Measurements from ENCODE around the gene CCDC177. TPM values are rescaled to one million over a fixed set of nuclear protein-coding genes. Genes with fewer than 3 reads are reported as not detected.

CCDC177 gene
- polyA plus RNA-seq, 1 experiment = not detected

DNA sequence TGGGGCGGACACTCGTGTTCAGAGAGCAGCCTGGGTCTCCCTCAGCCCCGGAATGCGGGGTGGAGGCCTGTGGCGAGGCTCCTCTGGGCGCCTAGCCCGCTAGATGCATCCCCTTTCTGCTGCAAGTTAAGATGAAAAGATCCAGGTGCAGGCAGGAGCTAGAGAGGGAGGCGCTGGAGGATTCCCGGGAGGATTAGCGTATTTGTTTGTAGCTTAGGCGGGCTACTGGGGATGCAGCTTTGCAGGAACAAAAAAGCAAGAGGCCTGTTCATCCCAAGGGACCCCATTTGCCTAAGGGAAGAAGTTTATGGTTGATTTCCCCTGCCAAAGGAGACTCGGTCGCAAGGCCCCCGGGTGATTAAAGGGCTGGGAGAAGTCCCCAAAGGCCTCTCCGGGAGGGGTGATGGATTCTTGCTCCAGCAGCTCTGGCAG, 824 bp downstream of the CCDC177 start:
- CTCF ChIA-PET = interaction anchor here (1.3 to 3.7 kb wide), 7 partner anchors 11 to 331 kb away, joined by 3 to 22 read pairs (median 8); no protein-coding TSS in a partner anchor
- no peak for DNase-seq (ENCODE audit: low read depth, low spot score)
- Histone ChIP-seq H3K27ac (ENCODE audit: low read depth, low read length) (no peak overlapping the region), H3K27me3 (ENCODE audit: control insufficient read depth, insufficient read depth, low read length) (peaks cover 73% of the 10 kb centered on the region), H3K9me3 (ENCODE audit: control insufficient read depth, insufficient read depth, low read length) (peaks cover 4% of the 10 kb centered on the region), H3K4me3 (ENCODE audit: low read depth, low read length) (no peak overlapping the region)
- no peak for TF ChIP-seq CTCF (IDR thresholded peaks at IDR 0.05; ENCODE audit: low read depth, low read length)
- POLR2A ChIA-PET = interaction anchor here (0.6 kb wide), 1 partner anchor 64 kb away, joined by 3 read pairs; no protein-coding TSS in a partner anchor

- Histone ChIP-seq H3K9me3 (ENCODE audit: control insufficient read depth, insufficient read depth, low read length) (peaks cover 4% of the 10 kb centered on the region), H3K27ac (ENCODE audit: low read depth, low read length) (no peak overlapping the region), H3K4me3 (ENCODE audit: low read depth, low read length) (no peak overlapping the region), H3K27me3 (ENCODE audit: control insufficient read depth, insufficient read depth, low read length) (peaks cover 77% of the 10 kb centered on the region)
- no peak for DNase-seq (ENCODE audit: low read depth, low spot score)
- POLR2A ChIA-PET = no interaction called here
- no peak for TF ChIP-seq CTCF (IDR thresholded peaks at IDR 0.05; ENCODE audit: low read depth, low read length)
- CTCF ChIA-PET = interaction anchor here (1.3 to 3.7 kb wide), 6 partner anchors 12 to 331 kb away, joined by 3 to 22 read pairs (median 12); no protein-coding TSS in a partner anchor
Observed at GRCh38 chr14:69573205-69573830, 1.4 kb downstream of the CCDC177 start.

GRCh38 chr14:69572841-69573135, 1.9 kb downstream of the CCDC177 start:
- DNase-seq (ENCODE audit: low read depth, low spot score) = no peak
- Histone ChIP-seq H3K27ac (ENCODE audit: low read depth, low read length) (no peak overlapping the region), H3K9me3 (ENCODE audit: control insufficient read depth, insufficient read depth, low read length) (peaks cover 4% of the 10 kb centered on the region), H3K27me3 (ENCODE audit: control insufficient read depth, insufficient read depth, low read length) (peaks cover 79% of the 10 kb centered on the region), H3K4me3 (ENCODE audit: low read depth, low read length) (no peak overlapping the region)
- TF ChIP-seq CTCF (IDR thresholded peaks at IDR 0.05; ENCODE audit: low read depth, low read length) = no peak
- ChIA-PET CTCF (interaction anchor here (1.2 to 2.9 kb wide), 3 partner anchors 12 to 155 kb away, joined by 4 to 17 read pairs (median 5); no protein-coding TSS in a partner anchor), POLR2A (no interaction called here)

DNA sequence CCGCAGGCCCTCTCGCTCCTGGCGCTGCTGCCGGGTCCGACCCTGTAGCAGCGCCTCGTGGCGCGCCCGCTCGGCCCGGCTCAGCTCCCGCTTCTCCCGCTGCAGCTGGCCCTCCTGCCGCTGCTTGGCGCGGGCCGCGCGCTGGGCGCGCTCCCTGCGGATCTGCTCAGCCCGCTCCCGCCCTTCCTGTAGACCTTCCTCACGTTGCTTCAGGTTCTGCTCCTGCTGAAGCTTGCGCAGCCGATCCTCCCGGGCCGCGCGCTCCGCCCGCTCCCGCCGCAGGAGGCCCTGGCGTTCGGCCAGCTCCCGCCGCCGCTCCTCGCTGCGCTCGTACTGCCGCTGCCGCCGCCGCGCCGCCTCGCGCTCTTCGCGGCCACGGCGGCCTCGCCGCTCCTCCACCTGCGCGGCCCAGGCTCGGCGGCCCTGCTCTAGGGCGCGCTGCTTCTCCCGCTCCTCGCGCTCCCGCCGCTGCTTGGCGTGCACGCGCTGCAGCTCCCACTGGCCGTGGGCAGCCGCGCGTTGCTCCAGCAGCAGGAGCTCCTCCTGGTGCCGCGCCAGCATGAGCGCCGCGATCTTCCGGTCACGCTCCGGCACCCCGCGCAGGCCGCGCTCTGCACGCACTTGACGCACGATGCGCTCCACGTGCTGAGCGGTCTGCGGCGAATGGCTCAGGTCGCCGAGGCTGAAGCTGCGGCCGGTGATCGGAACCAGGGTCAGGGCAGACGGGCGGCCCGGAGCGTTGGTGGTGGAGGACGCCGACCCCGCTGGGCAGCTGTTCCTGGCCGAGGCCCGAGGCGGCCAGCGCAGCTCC, 2.4 kb downstream of the CCDC177 start:
- ChIA-PET POLR2A (interaction anchor here (1.2 kb wide), 1 partner anchor 19 kb away, joined by 3 read pairs; no protein-coding TSS in a partner anchor), CTCF (interaction anchor here (0.8 to 2.9 kb wide), 6 partner anchors 12 to 332 kb away, joined by 3 to 17 read pairs (median 4); no protein-coding TSS in a partner anchor)
- peak overlapping the region; percentile 46 for H3K4me3 ChIP-seq (ENCODE audit: low read depth, low read length)
- no peak for TF ChIP-seq CTCF (IDR thresholded peaks at IDR 0.05; ENCODE audit: low read depth, low read length)
- H3K27ac ChIP-seq (ENCODE audit: low read depth, low read length) = no peak overlapping the region
- H3K27me3 ChIP-seq (ENCODE audit: control insufficient read depth, insufficient read depth, low read length) = peaks cover 82% of the 10 kb centered on the region
- no peak for DNase-seq (ENCODE audit: low read depth, low spot score)
- peaks cover 4% of the 10 kb centered on the region for H3K9me3 ChIP-seq (ENCODE audit: control insufficient read depth, insufficient read depth, low read length)

Measured in AG04450 (cell line).